HL-60 (cell line): ENCODE data around the gene IMMP2L.

ENCODE experiments used
- GABPA ChIP-seq: IDR thresholded peaks from 2 replicates; pipeline ENCODE4 v1.6.1; 2012; ENCODE audit warnings: low read depth
- POLR2AphosphoS5 ChIP-seq: IDR thresholded peaks from 2 replicates; pipeline ENCODE4 v1.6.1; 2012; ENCODE audit warnings: low read depth
- TF ChIP-seq, protein P1 (sequence below): IDR thresholded peaks from one replicate; pipeline ENCODE4 v1.5.1; 2011; ENCODE audit warnings: low read length, control low read depth, inconsistent platforms; ENCODE audit not compliant: insufficient read depth
- TF ChIP-seq, protein P2 (sequence below): IDR thresholded peaks from 2 replicates; pipeline ENCODE4 v1.6.1; 2012; ENCODE audit warnings: low read depth; ENCODE audit not compliant: insufficient replicate concordance

DNA sequence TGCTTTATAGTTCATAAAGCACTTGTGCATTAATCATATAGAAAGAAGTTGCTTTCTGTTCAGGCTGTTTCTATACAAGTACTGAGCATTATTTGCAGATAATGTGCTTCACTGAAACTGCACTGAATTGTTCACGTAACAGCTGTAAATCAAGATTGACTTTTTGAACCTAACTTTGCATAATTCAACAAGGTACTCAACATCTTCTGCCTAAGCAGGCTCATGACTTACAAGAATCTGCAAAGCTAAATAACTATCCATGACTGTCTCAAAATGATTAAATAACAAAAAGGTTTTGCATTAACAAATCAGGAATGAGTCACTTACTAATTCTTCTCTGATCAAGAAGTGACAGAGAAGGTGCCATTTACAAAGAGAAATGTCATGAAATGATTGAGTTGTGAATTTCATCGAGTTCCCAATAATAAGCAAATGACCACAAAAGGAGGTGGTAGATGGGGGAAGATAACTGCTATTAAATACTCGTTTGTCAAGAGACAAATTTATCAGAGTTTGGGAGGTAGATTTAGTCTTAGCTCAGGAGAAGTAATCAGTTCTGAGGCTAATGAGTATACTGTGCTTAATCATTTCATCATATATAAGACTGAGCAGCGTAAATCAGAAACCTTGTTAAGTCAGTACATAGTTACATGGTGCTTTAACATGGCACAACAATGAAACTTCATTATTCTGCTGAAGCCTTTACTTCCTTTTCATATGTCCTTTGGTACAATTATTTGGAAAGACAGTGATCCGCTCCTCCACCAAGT, 632.6 kb downstream of the IMMP2L start:
- TF ChIP-seq POLR2AphosphoS5: no peak
- TF ChIP-seq, protein P1, sequence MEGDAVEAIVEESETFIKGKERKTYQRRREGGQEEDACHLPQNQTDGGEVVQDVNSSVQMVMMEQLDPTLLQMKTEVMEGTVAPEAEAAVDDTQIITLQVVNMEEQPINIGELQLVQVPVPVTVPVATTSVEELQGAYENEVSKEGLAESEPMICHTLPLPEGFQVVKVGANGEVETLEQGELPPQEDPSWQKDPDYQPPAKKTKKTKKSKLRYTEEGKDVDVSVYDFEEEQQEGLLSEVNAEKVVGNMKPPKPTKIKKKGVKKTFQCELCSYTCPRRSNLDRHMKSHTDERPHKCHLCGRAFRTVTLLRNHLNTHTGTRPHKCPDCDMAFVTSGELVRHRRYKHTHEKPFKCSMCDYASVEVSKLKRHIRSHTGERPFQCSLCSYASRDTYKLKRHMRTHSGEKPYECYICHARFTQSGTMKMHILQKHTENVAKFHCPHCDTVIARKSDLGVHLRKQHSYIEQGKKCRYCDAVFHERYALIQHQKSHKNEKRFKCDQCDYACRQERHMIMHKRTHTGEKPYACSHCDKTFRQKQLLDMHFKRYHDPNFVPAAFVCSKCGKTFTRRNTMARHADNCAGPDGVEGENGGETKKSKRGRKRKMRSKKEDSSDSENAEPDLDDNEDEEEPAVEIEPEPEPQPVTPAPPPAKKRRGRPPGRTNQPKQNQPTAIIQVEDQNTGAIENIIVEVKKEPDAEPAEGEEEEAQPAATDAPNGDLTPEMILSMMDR: no peak
- TF ChIP-seq, protein P2, sequence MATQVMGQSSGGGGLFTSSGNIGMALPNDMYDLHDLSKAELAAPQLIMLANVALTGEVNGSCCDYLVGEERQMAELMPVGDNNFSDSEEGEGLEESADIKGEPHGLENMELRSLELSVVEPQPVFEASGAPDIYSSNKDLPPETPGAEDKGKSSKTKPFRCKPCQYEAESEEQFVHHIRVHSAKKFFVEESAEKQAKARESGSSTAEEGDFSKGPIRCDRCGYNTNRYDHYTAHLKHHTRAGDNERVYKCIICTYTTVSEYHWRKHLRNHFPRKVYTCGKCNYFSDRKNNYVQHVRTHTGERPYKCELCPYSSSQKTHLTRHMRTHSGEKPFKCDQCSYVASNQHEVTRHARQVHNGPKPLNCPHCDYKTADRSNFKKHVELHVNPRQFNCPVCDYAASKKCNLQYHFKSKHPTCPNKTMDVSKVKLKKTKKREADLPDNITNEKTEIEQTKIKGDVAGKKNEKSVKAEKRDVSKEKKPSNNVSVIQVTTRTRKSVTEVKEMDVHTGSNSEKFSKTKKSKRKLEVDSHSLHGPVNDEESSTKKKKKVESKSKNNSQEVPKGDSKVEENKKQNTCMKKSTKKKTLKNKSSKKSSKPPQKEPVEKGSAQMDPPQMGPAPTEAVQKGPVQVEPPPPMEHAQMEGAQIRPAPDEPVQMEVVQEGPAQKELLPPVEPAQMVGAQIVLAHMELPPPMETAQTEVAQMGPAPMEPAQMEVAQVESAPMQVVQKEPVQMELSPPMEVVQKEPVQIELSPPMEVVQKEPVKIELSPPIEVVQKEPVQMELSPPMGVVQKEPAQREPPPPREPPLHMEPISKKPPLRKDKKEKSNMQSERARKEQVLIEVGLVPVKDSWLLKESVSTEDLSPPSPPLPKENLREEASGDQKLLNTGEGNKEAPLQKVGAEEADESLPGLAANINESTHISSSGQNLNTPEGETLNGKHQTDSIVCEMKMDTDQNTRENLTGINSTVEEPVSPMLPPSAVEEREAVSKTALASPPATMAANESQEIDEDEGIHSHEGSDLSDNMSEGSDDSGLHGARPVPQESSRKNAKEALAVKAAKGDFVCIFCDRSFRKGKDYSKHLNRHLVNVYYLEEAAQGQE: no peak
- TF ChIP-seq GABPA: no peak
